Stimulated activated CD8-positive, alpha-beta memory T cell treated with anti-CD3 and anti-CD28 coated beads, Interleukin-15, amount 100 ng/mL, for 24 hours (primary cell): Measurements from ENCODE around the gene DDN.

Experiments used
- DNase-seq: peaks from one replicate; pipeline ENCODE4 v3.0.0-alpha.2; 2020; ENCODE audit warnings: low read depth

Gene DDN

GRCh38 chr12:48966177-48966895 is 32.8 kb downstream of the DDN start:
- no peak for DNase-seq

- no peak for DNase-seq
Measured at GRCh38 chr12:48965298-48965838, 33.8 kb downstream of the DDN start.

GRCh38 chr12:48961801-48962200 is 37.4 kb downstream of the DDN start:
- DNase-seq: no peak

GRCh38 chr12:48961331-48961730 is 37.8 kb downstream of the DDN start:
- no peak for DNase-seq

GRCh38 chr12:48960834-48961233 is 38.3 kb downstream of the DDN start:
- no peak for DNase-seq

- no peak for DNase-seq
Measured at GRCh38 chr12:48958049-48958388, 41.2 kb downstream of the DDN start.

GRCh38 chr12:48957141-48958048 is 41.8 kb downstream of the DDN start, which contains the start of gene ARF3:
Gene ARF3, minus strand, starts transcription at chr12:48957487. Its CDS starts 16,392 bp downstream, at chr12:48941095.
- peak; percentile 70 for DNase-seq

- no peak for DNase-seq
Measured at GRCh38 chr12:48956279-48957140, 42.7 kb downstream of the DDN start.

GRCh38 chr12:48954841-48955501 is 44.2 kb downstream of the DDN start:
- no peak for DNase-seq

GRCh38 chr12:48954061-48954460 is 45.1 kb downstream of the DDN start:
- no peak for DNase-seq

- no peak for DNase-seq
Measured at GRCh38 chr12:48952691-48953090, 46.5 kb downstream of the DDN start.

GRCh38 chr12:48947727-48948126 is 51.4 kb downstream of the DDN start:
- no peak for DNase-seq

GRCh38 chr12:48946943-48947342 is 52.2 kb downstream of the DDN start:
- no peak for DNase-seq

- DNase-seq: no peak
Measured at GRCh38 chr12:48946205-48946604, 53.0 kb downstream of the DDN start.
